ENCODE data around the gene KRTCAP3. TPM values are rescaled to one million over a fixed set of nuclear protein-coding genes. Genes with fewer than 3 reads are reported as not detected.

Gene KRTCAP3
- total RNA-seq, 1 donor from 2014 or later: 1.4 TPM

- H3K4me2 ChIP-seq (ENCODE audit: low read length): no peak overlapping the region
- H3K27me3 ChIP-seq (ENCODE audit: insufficient read depth, low read length): no peaks in the 10 kb centered on the region
- no peaks in the 10 kb centered on the region for H3K9me3 Mint-ChIP-seq (ENCODE audit: unreplicated experiment)
- no peaks in the 10 kb centered on the region for H3K4me1 Mint-ChIP-seq (ENCODE audit: low read depth, unreplicated experiment)
- H3K27me3 Mint-ChIP-seq (ENCODE audit: low read depth, unreplicated experiment): no peaks in the 10 kb centered on the region
- H4K20me1 ChIP-seq (ENCODE audit: insufficient read depth, low read length): no peaks in the 10 kb centered on the region
- no peaks in the 10 kb centered on the region for H3K9me3 ChIP-seq (ENCODE audit: insufficient read depth, low read depth, low read length)
- TF ChIP-seq EZH2 (IDR thresholded peaks at IDR 0.05; ENCODE audit: insufficient read depth, low read length) (no peak), CTCF (IDR thresholded peaks at IDR 0.05; ENCODE audit: insufficient read depth, low read depth, low read length) (no peak)
- no peak overlapping the region for H3K4me3 ChIP-seq (ENCODE audit: insufficient read depth, low read depth, low read length)
- no peaks in the 10 kb centered on the region for H3K4me1 ChIP-seq (ENCODE audit: insufficient read depth, low read length)
- FAIRE-seq (no peak), DNase-seq (ENCODE audit: low read depth) (no peak)
- peaks cover 22% of the 10 kb centered on the region for H3K36me3 ChIP-seq (ENCODE audit: insufficient read depth, low read length)
- no peak overlapping the region for H3K27ac Mint-ChIP-seq (ENCODE audit: unreplicated experiment)
- no peak overlapping the region for H3K4me3 Mint-ChIP-seq (ENCODE audit: unreplicated experiment)
- H3K36me3 Mint-ChIP-seq (ENCODE audit: low read depth, unreplicated experiment): peaks cover 22% of the 10 kb centered on the region
- H2AFZ ChIP-seq (ENCODE audit: low read depth, low read length): no peak overlapping the region
- no peak overlapping the region for H3K27ac ChIP-seq (ENCODE audit: low read depth, low read length)
- no peaks in the 10 kb centered on the region for H3K79me2 ChIP-seq (ENCODE audit: insufficient read depth, low read length)
- H3K9ac ChIP-seq (ENCODE audit: low read length): no peak overlapping the region
These were observed 6.2 kb downstream of the KRTCAP3 start for GRCh38 chr2:27448381-27448780.

GRCh38 chr2:27451095-27451494, 8.9 kb downstream of the KRTCAP3 start:
- peaks cover 24% of the 10 kb centered on the region for H3K36me3 ChIP-seq (ENCODE audit: insufficient read depth, low read length)
- peaks cover 29% of the 10 kb centered on the region for H3K36me3 Mint-ChIP-seq (ENCODE audit: low read depth, unreplicated experiment)
- H3K79me2 ChIP-seq (ENCODE audit: insufficient read depth, low read length): no peaks in the 10 kb centered on the region
- H3K9me3 Mint-ChIP-seq (ENCODE audit: unreplicated experiment): no peaks in the 10 kb centered on the region
- no peak for DNase-seq (ENCODE audit: low read depth)
- no peaks in the 10 kb centered on the region for H3K9me3 ChIP-seq (ENCODE audit: insufficient read depth, low read depth, low read length)
- H4K20me1 ChIP-seq (ENCODE audit: insufficient read depth, low read length): no peaks in the 10 kb centered on the region
- FAIRE-seq: no peak
- H3K27me3 ChIP-seq (ENCODE audit: insufficient read depth, low read length): no peaks in the 10 kb centered on the region
- H3K4me1 Mint-ChIP-seq (ENCODE audit: low read depth, unreplicated experiment): no peaks in the 10 kb centered on the region
- no peak overlapping the region for H3K4me3 ChIP-seq (ENCODE audit: insufficient read depth, low read depth, low read length)
- H3K4me2 ChIP-seq (ENCODE audit: low read length): no peak overlapping the region
- no peak overlapping the region for H3K27ac Mint-ChIP-seq (ENCODE audit: unreplicated experiment)
- no peaks in the 10 kb centered on the region for H3K4me1 ChIP-seq (ENCODE audit: insufficient read depth, low read length)
- H3K27ac ChIP-seq (ENCODE audit: low read depth, low read length): no peak overlapping the region
- no peak for TF ChIP-seq EZH2 (IDR thresholded peaks at IDR 0.05; ENCODE audit: insufficient read depth, low read length)
- TF ChIP-seq CTCF (IDR thresholded peaks at IDR 0.05; ENCODE audit: insufficient read depth, low read depth, low read length): no peak
- H2AFZ ChIP-seq (ENCODE audit: low read depth, low read length): no peak overlapping the region
- no peaks in the 10 kb centered on the region for H3K27me3 Mint-ChIP-seq (ENCODE audit: low read depth, unreplicated experiment)
- H3K9ac ChIP-seq (ENCODE audit: low read length): no peak overlapping the region
- no peak overlapping the region for H3K4me3 Mint-ChIP-seq (ENCODE audit: unreplicated experiment)

GRCh38 chr2:27453968-27454367, 11.8 kb downstream of the KRTCAP3 start:
- Histone ChIP-seq H3K9me3 (ENCODE audit: insufficient read depth, low read depth, low read length) (no peaks in the 10 kb centered on the region), H3K9ac (ENCODE audit: low read length) (no peak overlapping the region), H3K27ac (ENCODE audit: low read depth, low read length) (no peak overlapping the region), H3K4me2 (ENCODE audit: low read length) (no peak overlapping the region), H3K36me3 (ENCODE audit: insufficient read depth, low read length) (peaks cover 30% of the 10 kb centered on the region), H4K20me1 (ENCODE audit: insufficient read depth, low read length) (no peaks in the 10 kb centered on the region), H3K4me1 (ENCODE audit: insufficient read depth, low read length) (no peaks in the 10 kb centered on the region), H2AFZ (ENCODE audit: low read depth, low read length) (no peak overlapping the region), H3K4me3 (ENCODE audit: insufficient read depth, low read depth, low read length) (no peak overlapping the region), H3K79me2 (ENCODE audit: insufficient read depth, low read length) (no peaks in the 10 kb centered on the region), H3K27me3 (ENCODE audit: insufficient read depth, low read length) (no peaks in the 10 kb centered on the region)
- H3K9me3 Mint-ChIP-seq (ENCODE audit: unreplicated experiment): no peaks in the 10 kb centered on the region
- no peak for DNase-seq (ENCODE audit: low read depth)
- no peaks in the 10 kb centered on the region for H3K27me3 Mint-ChIP-seq (ENCODE audit: low read depth, unreplicated experiment)
- H3K4me3 Mint-ChIP-seq (ENCODE audit: unreplicated experiment): no peak overlapping the region
- H3K27ac Mint-ChIP-seq (ENCODE audit: unreplicated experiment): no peak overlapping the region
- TF ChIP-seq EZH2 (IDR thresholded peaks at IDR 0.05; ENCODE audit: insufficient read depth, low read length): no peak
- TF ChIP-seq CTCF (IDR thresholded peaks at IDR 0.05; ENCODE audit: insufficient read depth, low read depth, low read length): no peak
- FAIRE-seq: no peak
- peaks cover 34% of the 10 kb centered on the region for H3K36me3 Mint-ChIP-seq (ENCODE audit: low read depth, unreplicated experiment)
- H3K4me1 Mint-ChIP-seq (ENCODE audit: low read depth, unreplicated experiment): no peaks in the 10 kb centered on the region
